BLaER1 (cell line): ENCODE results near the gene S1PR2.
"Not testable (repeated sequence)": the region's sequence is repeated elsewhere in the genome, so short reads cannot be mapped to it uniquely, and the experiment has no call there.

Experiments
- H3K27ac ChIP-seq: shearing (Covaris generic); formaldehyde crosslinking; 2 replicates; pipeline ENCODE4 v1.8.1; 2022
- H3K27me3 ChIP-seq: shearing (Covaris generic); formaldehyde crosslinking; 2 replicates; pipeline ENCODE4 v1.8.1; 2022
- H3K36me3 ChIP-seq: shearing (Covaris generic); formaldehyde crosslinking; 2 replicates; pipeline ENCODE4 v1.8.1; 2022
- H3K4me1 ChIP-seq: shearing (Covaris generic); formaldehyde crosslinking; 2 replicates; pipeline ENCODE4 v1.8.1; 2022
- H3K4me2 ChIP-seq: shearing (Covaris generic); formaldehyde crosslinking; 2 replicates; pipeline ENCODE4 v1.8.1; 2022
- H3K4me3 ChIP-seq: shearing (Covaris generic); formaldehyde crosslinking; 2 replicates; pipeline ENCODE4 v1.8.1; 2022
- H3K9ac ChIP-seq: shearing (Covaris generic); formaldehyde crosslinking; 2 replicates; pipeline ENCODE4 v1.8.1; 2022
- H3K9me3 ChIP-seq: shearing (Covaris generic); formaldehyde crosslinking; 2 replicates; pipeline ENCODE4 v1.8.1; 2022
- H4K20me1 ChIP-seq: shearing (Covaris generic); formaldehyde crosslinking; 2 replicates; pipeline ENCODE4 v1.8.1; 2022
- Cebpa-rat ChIP-seq: shearing (Covaris generic); IDR thresholded peaks from 2 replicates; pipeline ENCODE4 v1.8.1; 2022

Gene S1PR2

DNA sequence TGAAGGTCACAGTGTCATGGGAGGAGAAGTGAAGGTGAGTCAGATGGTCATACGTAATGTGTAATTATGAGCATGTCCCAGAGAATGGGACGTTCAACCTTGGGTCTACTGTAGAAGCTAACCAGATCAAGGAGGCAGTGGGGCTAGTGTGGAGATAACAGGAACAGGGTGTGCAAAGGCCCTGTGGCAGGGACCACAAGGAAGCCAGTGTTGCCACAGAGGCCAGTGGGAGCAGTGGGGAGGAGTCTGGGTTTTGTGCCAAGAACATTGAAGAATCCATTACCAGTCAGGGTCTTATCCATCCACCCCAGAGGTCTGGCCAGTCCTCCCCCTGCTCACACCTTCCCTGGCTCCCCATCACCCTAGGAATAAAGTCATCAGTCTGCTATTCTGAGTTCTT is 24.2 kb upstream of the S1PR2 start:
- Histone ChIP-seq H3K9me3 (no peaks in the 10 kb centered on the region), H3K4me3 (no peak overlapping the region), H4K20me1 (peaks cover 36% of the 10 kb centered on the region; the same call in 1 of the 2 replicates), H3K27ac (no peak overlapping the region), H3K36me3 (peaks cover 70% of the 10 kb centered on the region), H3K4me2 (no peak overlapping the region), H3K27me3 (no peaks in the 10 kb centered on the region), H3K4me1 (peaks cover 30% of the 10 kb centered on the region), H3K9ac (no peak overlapping the region)
- TF ChIP-seq Cebpa-rat = no peak

DNA sequence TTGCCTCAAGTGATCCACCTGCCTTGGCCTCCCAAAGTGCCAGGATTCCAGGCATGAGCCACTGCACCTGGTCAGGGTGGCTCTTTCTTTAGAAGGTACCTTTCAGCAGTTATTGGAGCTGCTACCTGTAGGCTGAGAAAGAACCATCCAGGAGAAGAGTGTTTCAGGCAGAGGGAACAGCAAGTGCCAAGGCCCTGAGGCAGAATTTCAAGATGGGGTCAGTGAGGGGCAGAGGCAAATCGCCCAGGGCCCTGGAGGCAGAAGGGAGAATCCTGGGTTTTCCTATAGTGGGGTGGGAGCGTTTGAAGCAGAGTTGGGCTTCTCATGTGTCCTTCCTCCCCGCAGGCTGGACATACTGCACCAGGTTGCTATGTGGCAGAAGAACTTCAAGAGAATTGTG is 23.1 kb upstream of the S1PR2 start:
- Histone ChIP-seq H3K9ac (no peak overlapping the region), H4K20me1 (peaks cover 36% of the 10 kb centered on the region; the same call in 1 of the 2 replicates), H3K27ac (no peak overlapping the region), H3K4me3 (no peak overlapping the region), H3K36me3 (peaks cover 60% of the 10 kb centered on the region), H3K4me1 (peaks cover 34% of the 10 kb centered on the region), H3K4me2 (no peak overlapping the region), H3K9me3 (no peaks in the 10 kb centered on the region), H3K27me3 (no peaks in the 10 kb centered on the region)
- TF ChIP-seq Cebpa-rat = no peak

GRCh38 chr19:10252707-10253106 is 21.6 kb upstream of the S1PR2 start:
- peaks cover 45% of the 10 kb centered on the region for H3K36me3 ChIP-seq
- peak overlapping the region; percentile 96 for H3K4me2 ChIP-seq
- H3K27ac ChIP-seq = peak overlapping the region; percentile 85
- peak overlapping the region; percentile 89 for H3K4me3 ChIP-seq
- H3K9ac ChIP-seq = peak overlapping the region; percentile 89
- H3K4me1 ChIP-seq = peaks cover 49% of the 10 kb centered on the region
- no peaks in the 10 kb centered on the region for H3K9me3 ChIP-seq
- H3K27me3 ChIP-seq = no peaks in the 10 kb centered on the region
- peaks cover 24% of the 10 kb centered on the region; the same call in 1 of the 2 replicates for H4K20me1 ChIP-seq
- TF ChIP-seq Cebpa-rat = no peak

- Histone ChIP-seq H3K9me3 (no peaks in the 10 kb centered on the region), H3K9ac (peak within 1 kb of the TSS; percentile 89), H3K4me2 (peak within 1 kb of the TSS; percentile 96), H3K4me1 (peaks cover 56% of the 10 kb centered on the region), H3K4me3 (peak within 1 kb of the TSS; percentile 89), H3K27me3 (no peaks in the 10 kb centered on the region), H3K27ac (peak within 1 kb of the TSS; percentile 85), H4K20me1 (peaks cover 18% of the 10 kb centered on the region; the same call in 1 of the 2 replicates), H3K36me3 (peaks cover 38% of the 10 kb centered on the region)
- TF ChIP-seq Cebpa-rat = no peak
Measured at GRCh38 chr19:10251792-10252694, 20.9 kb upstream of the S1PR2 start, which contains the start of gene MRPL4. TSS of gene MRPL4 (plus strand) at chr19:10252214. CDS start at chr19:10252254, 40 bp downstream.

DNA sequence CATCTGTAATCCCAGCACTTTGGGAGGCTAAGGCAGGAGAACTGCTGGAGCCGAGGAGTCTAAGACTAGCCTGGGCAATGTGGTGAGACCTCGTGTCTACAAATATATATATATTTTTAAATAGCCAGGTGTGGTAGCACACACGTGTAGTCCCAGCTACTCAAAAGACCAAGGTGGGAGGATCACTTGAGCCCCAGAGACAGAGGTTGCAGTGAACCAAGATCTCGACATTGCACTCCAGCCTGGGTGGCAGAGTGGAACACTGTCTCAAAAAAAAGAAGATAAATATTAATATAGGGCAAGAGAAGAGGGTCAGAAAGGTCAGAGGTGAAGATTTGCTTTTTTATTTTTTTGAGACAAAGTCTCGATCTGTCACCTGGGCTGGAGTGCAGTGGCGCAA is 15.4 kb upstream of the S1PR2 start:
- H3K36me3 ChIP-seq = no peaks in the 10 kb centered on the region
- TF ChIP-seq Cebpa-rat = no peak
- no peak overlapping the region for H3K9ac ChIP-seq
- no peaks in the 10 kb centered on the region for H3K27me3 ChIP-seq
- peaks cover 90% of the 10 kb centered on the region for H3K4me1 ChIP-seq
- H4K20me1 ChIP-seq = no peaks in the 10 kb centered on the region
- H3K9me3 ChIP-seq = no peaks in the 10 kb centered on the region
- peak overlapping the region; percentile 77; the same call in 1 of the 2 replicates for H3K4me2 ChIP-seq
- peak overlapping the region; percentile 54 for H3K27ac ChIP-seq
- no peak overlapping the region for H3K4me3 ChIP-seq

DNA sequence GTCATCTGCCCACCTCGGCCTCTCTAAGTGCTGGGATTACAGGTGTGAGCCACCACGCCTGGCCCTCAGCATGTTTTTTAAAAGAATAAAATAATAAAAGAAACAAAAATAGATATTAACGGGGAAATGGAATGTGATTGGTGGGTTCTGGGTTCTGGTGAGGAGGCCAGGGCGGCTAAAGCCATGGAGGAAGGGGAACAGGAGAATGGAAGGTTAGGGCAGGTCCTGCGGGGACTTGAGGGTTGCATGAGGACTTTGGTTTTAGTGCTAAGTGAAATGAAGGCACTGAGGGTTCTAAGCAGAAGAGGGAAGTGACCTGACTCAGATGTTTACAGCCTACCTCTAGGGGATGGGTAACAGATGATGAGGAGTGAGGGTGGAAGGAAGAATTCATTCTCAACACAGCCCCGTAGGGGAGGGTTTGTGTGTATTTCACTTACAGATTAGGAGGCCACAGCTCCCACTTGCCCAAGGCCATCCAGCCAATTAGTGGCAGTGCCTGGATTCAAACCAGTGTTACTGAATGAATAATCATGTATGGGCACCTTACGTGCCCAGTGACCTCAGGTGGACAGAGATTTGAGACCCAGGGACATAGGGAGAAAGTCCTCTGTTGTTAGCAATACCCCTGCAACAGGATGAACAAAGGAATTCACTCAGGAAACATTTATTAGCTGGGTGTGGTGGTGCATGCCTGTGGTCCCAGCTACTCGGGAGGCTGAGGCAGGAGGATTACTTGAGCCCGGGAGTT is 14.2 kb upstream of the S1PR2 start:
- TF ChIP-seq Cebpa-rat = no peak
- Histone ChIP-seq H3K4me2 (peak overlapping the region; percentile 77), H3K27ac (peak overlapping the region; percentile 88), H3K9ac (peak overlapping the region; percentile 45; the same call in 1 of the 2 replicates), H3K36me3 (no peaks in the 10 kb centered on the region), H4K20me1 (no peaks in the 10 kb centered on the region), H3K4me1 (peaks cover 92% of the 10 kb centered on the region), H3K4me3 (no peak overlapping the region), H3K27me3 (no peaks in the 10 kb centered on the region), H3K9me3 (no peaks in the 10 kb centered on the region)

DNA sequence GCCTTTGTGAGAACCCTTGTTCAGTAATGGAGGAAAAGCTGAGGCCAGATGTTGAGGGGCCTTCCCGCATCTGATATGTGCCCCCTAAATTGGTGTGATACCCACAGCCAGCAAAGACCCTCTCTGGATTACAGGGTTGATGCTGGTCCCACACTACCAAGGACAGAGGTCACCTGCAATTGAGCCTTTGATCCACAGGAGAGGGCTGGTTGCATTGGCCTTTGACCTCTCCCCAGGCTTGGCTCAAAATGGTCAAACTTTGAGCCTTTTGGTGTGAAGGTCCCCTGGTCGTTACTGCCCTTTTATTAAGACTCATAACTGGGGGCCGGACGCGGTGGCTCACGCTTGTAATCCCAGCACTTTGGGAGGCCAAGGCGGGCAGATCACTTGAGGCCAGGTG is 12.5 kb upstream of the S1PR2 start:
- Histone ChIP-seq H3K4me1 (peaks cover 100% of the 10 kb centered on the region), H3K27ac (peak overlapping the region; percentile 88), H3K4me3 (no peak overlapping the region), H3K4me2 (peak overlapping the region; percentile 77), H3K9me3 (no peaks in the 10 kb centered on the region), H4K20me1 (no peaks in the 10 kb centered on the region), H3K36me3 (no peaks in the 10 kb centered on the region), H3K9ac (peak overlapping the region; percentile 57; the same call in 1 of the 2 replicates), H3K27me3 (no peaks in the 10 kb centered on the region)
- no peak for TF ChIP-seq Cebpa-rat

GRCh38 chr19:10241826-10242449 is 10.8 kb upstream of the S1PR2 start:
- peak overlapping the region; percentile 77 for H3K4me2 ChIP-seq
- H3K9ac ChIP-seq, H3K27me3 ChIP-seq, H4K20me1 ChIP-seq, H3K9me3 ChIP-seq, H3K4me3 ChIP-seq, H3K36me3 ChIP-seq: not testable (repeated sequence)
- H3K27ac ChIP-seq = peak overlapping the region; percentile 88
- peaks cover 100% of the 10 kb centered on the region for H3K4me1 ChIP-seq

GRCh38 chr19:10238172-10238783 is 7.1 kb upstream of the S1PR2 start:
- Histone ChIP-seq H3K4me2 (peak overlapping the region; percentile 94), H3K27me3 (no peaks in the 10 kb centered on the region), H4K20me1 (no peaks in the 10 kb centered on the region), H3K9ac (no peak overlapping the region; the same call in 1 of the 2 replicates), H3K9me3 (no peaks in the 10 kb centered on the region), H3K4me3 (no peak overlapping the region), H3K27ac (peak overlapping the region; percentile 94), H3K36me3 (no peaks in the 10 kb centered on the region), H3K4me1 (peaks cover 100% of the 10 kb centered on the region)
- TF ChIP-seq Cebpa-rat = no peak
